Measurements from ENCODE around the gene ISY1. TPM values are rescaled to one million over a fixed set of nuclear protein-coding genes. Genes with fewer than 3 reads are reported as not detected.
A peak's percentile ranks its signal among the peaks of the same experiment; 100 is the strongest.

ISY1 gene
- 27.1 TPM for total RNA-seq
- polyA plus RNA-seq (ENCODE audit: insufficient read depth, low read depth, low replicate concordance), result 22.4 TPM
- long read RNA-seq, donor 1, transcript ISY1-203 (11 exons, 3,842 nt), result major isoform, 9 of 10 reads
- long read RNA-seq, donor 1, partial matches to known transcripts, result 0 of 10 reads
- long read RNA-seq, donor 1, other reads (novel, unspliced or antisense), result 0 of 10 reads
- long read RNA-seq, donor 2, partial matches to known transcripts, result 13 of 18 reads
- long read RNA-seq, donor 2, other reads (novel, unspliced or antisense), result 0 of 18 reads
- long read RNA-seq, donor 3, transcript ISY1-203 (11 exons, 3,842 nt), result major isoform, 17 of 26 reads
- long read RNA-seq, donor 3, partial matches to known transcripts, result 7 of 26 reads
- long read RNA-seq, donor 3, other reads (novel, unspliced or antisense), result 0 of 26 reads
- long read RNA-seq, donor 4, transcript ISY1-203 (11 exons, 3,842 nt), result major isoform, 7 of 16 reads
- long read RNA-seq, donor 4, partial matches to known transcripts, result 8 of 16 reads
- long read RNA-seq, donor 4, other reads (novel, unspliced or antisense), result 0 of 16 reads
- long read RNA-seq, donor 5, result 0 reads
- long read RNA-seq, donor 6, transcript ISY1-203 (11 exons, 3,842 nt), result major isoform, 5 of 10 reads
- long read RNA-seq, donor 6, partial matches to known transcripts, result 5 of 10 reads
- long read RNA-seq, donor 6, other reads (novel, unspliced or antisense), result 0 of 10 reads
- long read RNA-seq, donor 7, transcript ISY1-203 (11 exons, 3,842 nt), result major isoform, 19 of 29 reads
- long read RNA-seq, donor 7, partial matches to known transcripts, result 2 of 29 reads
- long read RNA-seq, donor 7, other reads (novel, unspliced or antisense), result 7 of 29 reads
- long read RNA-seq, donor 8, transcript ISY1-203 (11 exons, 3,842 nt), result major isoform, 12 of 12 reads
- long read RNA-seq, donor 8, partial matches to known transcripts, result 0 of 12 reads
- long read RNA-seq, donor 8, other reads (novel, unspliced or antisense), result 0 of 12 reads
- long read RNA-seq, donor 9, transcript ISY1-203 (11 exons, 3,842 nt), result major isoform, 6 of 6 reads
- long read RNA-seq, donor 9, partial matches to known transcripts, result 0 of 6 reads
- long read RNA-seq, donor 9, other reads (novel, unspliced or antisense), result 0 of 6 reads
- long read RNA-seq, donor 10, transcript ISY1-203 (11 exons, 3,842 nt), result major isoform, 13 of 22 reads
- long read RNA-seq, donor 10, partial matches to known transcripts, result 6 of 22 reads
- long read RNA-seq, donor 10, other reads (novel, unspliced or antisense), result 0 of 22 reads

GRCh38 chr3:129160891-129161859, at the start of gene ISY1:
Gene ISY1, minus strand, starts transcription at chr3:129161063. Its CDS starts 88 bp downstream, at chr3:129160975.
- peak; percentile 61 for TF ChIP-seq CTCF (IDR thresholded peaks at IDR 0.05; ENCODE audit: borderline replicate concordance, extremely low read depth, insufficient read depth)
- peaks cover 0 to 5% (median 4%) of the 10 kb centered on the region in 3 donors for H3K4me1 ChIP-seq (ENCODE audit: control insufficient read depth in 2 of 3, insufficient read depth in 2 of 3, low read depth in 1 of 3, low read length in 3 of 3)
- no peaks in the 10 kb centered on the region for H3K9me3 ChIP-seq (ENCODE audit: control insufficient read depth in 2 of 3, insufficient read depth in 1 of 3, low read length in 3 of 3)
- H3K27ac ChIP-seq (ENCODE audit: low read depth in 2 of 2, low read length in 2 of 2), result peak within 1 kb of the TSS; percentile 92 to 96
- H3K36me3 ChIP-seq (ENCODE audit: control insufficient read depth in 2 of 3, insufficient read depth in 3 of 3, low read length in 3 of 3), result peaks cover 0 to 9% (median 9%) of the 10 kb centered on the region in 3 donors
- intact Hi-C loops (cut with DNase I), result no loop called here
- H3K27me3 ChIP-seq (ENCODE audit: control insufficient read depth, insufficient read depth, low read length), result no peaks in the 10 kb centered on the region
- peak within 1 kb of the TSS; percentile 95 to 99 (median 95) for H3K9ac ChIP-seq (ENCODE audit: low read length in 3 of 3)
- DNase-seq (peak; percentile 92 to 99 (median 96)), FAIRE-seq (no peak)
- peak within 1 kb of the TSS; percentile 95 to 99 (median 99) for H3K4me3 ChIP-seq (ENCODE audit: low read length in 3 of 3)

GRCh38 chr3:129207479-129207878, 46.6 kb upstream of the ISY1 start:
- no peak overlapping the region for H3K27ac ChIP-seq (ENCODE audit: low read depth in 2 of 2, low read length in 2 of 2)
- TF ChIP-seq CTCF (IDR thresholded peaks at IDR 0.05; ENCODE audit: borderline replicate concordance, extremely low read depth, insufficient read depth), result no peak
- peak in 2 of 5 donors; percentile 25 to 74 for DNase-seq

More at GRCh38 chr3:129207479-129207878, 46.6 kb upstream of the ISY1 start:
- H3K4me1 ChIP-seq (ENCODE audit: control insufficient read depth in 2 of 3, insufficient read depth in 2 of 3, low read depth in 1 of 3, low read length in 3 of 3), result no peaks in the 10 kb centered on the region
- no peaks in the 10 kb centered on the region for H3K9me3 ChIP-seq (ENCODE audit: control insufficient read depth in 2 of 3, insufficient read depth in 1 of 3, low read length in 3 of 3)
- no peak overlapping the region for H3K9ac ChIP-seq (ENCODE audit: low read length in 3 of 3)
- no peaks in the 10 kb centered on the region for H3K36me3 ChIP-seq (ENCODE audit: control insufficient read depth in 2 of 3, insufficient read depth in 3 of 3, low read length in 3 of 3)
- H3K27me3 ChIP-seq (ENCODE audit: control insufficient read depth, insufficient read depth, low read length), result no peaks in the 10 kb centered on the region
- FAIRE-seq, result no peak
- no peak overlapping the region for H3K4me3 ChIP-seq (ENCODE audit: low read length in 3 of 3)
- intact Hi-C loops (cut with DNase I), result no loop called here
